IMR-90 (cell line): Measurements from ENCODE around the gene GRIFIN. TPM values are rescaled to one million over a fixed set of nuclear protein-coding genes. Genes with fewer than 3 reads are reported as not detected.

ENCODE experiments used
- ATAC-seq: fragments of 200-7000 bp; cut with Tn5 transposase; 2 replicates; pipeline ENCODE4 v1.9.1; 2020; ENCODE audit warnings: low read depth, mild to moderate bottlenecking, moderate library complexity
- BruUV-seq: library from RNA; stranded (reverse); fragments of 400-500 nt; replicated peaks from 2 replicates; lab custom pipeline; 2021; lab: Mats Ljungman, UMichigan
- CTCF ChIA-PET: fragments of 300-600 bp; formaldehyde crosslinking; extraction: SDS; loops from one replicate; lab custom pipeline; 2021; ENCODE audit warnings: antibody characterized with exemption; lab: Yijun Ruan, JAX
- POLR2A ChIA-PET: fragments of 300-600 bp; sonication (Branson Sonifier 250); formaldehyde crosslinking; loops from one replicate; lab custom pipeline; 2022; ENCODE audit warnings: antibody characterized with exemption; ENCODE audit not compliant: unreplicated experiment; lab: Charles Lee
- DNase-seq: peaks from one replicate; pipeline ENCODE4 v3.0.0; 2013
- H2AFZ ChIP-seq: replicated peaks from 2 replicates; pipeline ENCODE3; 2013; ENCODE audit warnings: low read length, mild to moderate bottlenecking; ENCODE audit not compliant: poor library complexity
- H2AK5ac ChIP-seq: 2 replicates; pipeline ENCODE4 v1.6.1; 2013; ENCODE audit warnings: low read depth, low read length, inconsistent platforms
- H2AK9ac ChIP-seq: replicated peaks from 2 replicates; pipeline ENCODE3; 2013; ENCODE audit warnings: mild to moderate bottlenecking, low read depth, low read length, moderate library complexity; ENCODE audit not compliant: poor library complexity
- H2BK120ac ChIP-seq: 2 replicates; pipeline ENCODE4 v1.6.1; 2013; ENCODE audit warnings: low read depth, low read length, inconsistent platforms
- H2BK15ac ChIP-seq: 3 replicates; pipeline ENCODE4 v1.6.1; 2013; ENCODE audit warnings: low read depth, low read length, inconsistent platforms
- H2BK20ac ChIP-seq: 2 replicates; pipeline ENCODE4 v1.6.1; 2013; ENCODE audit warnings: low read depth, mild to moderate bottlenecking, inconsistent platforms, low read length, moderate library complexity
- H2BK5ac ChIP-seq: 2 replicates; pipeline ENCODE4 v1.6.1; 2013; ENCODE audit warnings: mild to moderate bottlenecking, low read depth, low read length, inconsistent platforms; ENCODE audit not compliant: poor library complexity, severe bottlenecking
- H3K14ac ChIP-seq: replicated peaks from 2 replicates; pipeline ENCODE4 v1.6.1; 2013; ENCODE audit warnings: low read depth, low read length, inconsistent platforms
- H3K18ac ChIP-seq: 2 replicates; pipeline ENCODE4 v1.6.1; 2013; ENCODE audit warnings: low read depth, low read length, control low read depth
- H3K23ac ChIP-seq: 2 replicates; pipeline ENCODE4 v1.6.1; 2013; ENCODE audit warnings: low read depth, low read length, inconsistent platforms
- H3K27ac ChIP-seq: 2 replicates; pipeline ENCODE4 v1.5.1; 2013; ENCODE audit warnings: mild to moderate bottlenecking, control low read depth, low read length; ENCODE audit not compliant: insufficient read depth
- H3K27me3 ChIP-seq: 2 replicates; pipeline ENCODE4 v1.6.1; 2013; ENCODE audit warnings: low read length; ENCODE audit not compliant: control insufficient read depth, insufficient read depth
- H3K36me3 ChIP-seq: 2 replicates; pipeline ENCODE4 v1.6.1; 2013; ENCODE audit warnings: low read length, mixed read lengths; ENCODE audit not compliant: control insufficient read depth, insufficient read depth
- H3K4ac ChIP-seq: 2 replicates; pipeline ENCODE4 v1.6.1; 2013; ENCODE audit warnings: low read depth, low read length, inconsistent platforms
- H3K4me1 ChIP-seq: 2 replicates; pipeline ENCODE4 v1.6.1; 2013; ENCODE audit warnings: low read length, mixed read lengths; ENCODE audit not compliant: control insufficient read depth, insufficient read depth
- H3K4me2 ChIP-seq: 2 replicates; pipeline ENCODE4 v1.6.1; 2013; ENCODE audit warnings: low read depth, mild to moderate bottlenecking, control low read depth, low read length, moderate library complexity
- H3K4me3 ChIP-seq: 2 replicates; pipeline ENCODE4 v1.5.1; 2013; ENCODE audit warnings: low read depth, mild to moderate bottlenecking, control low read depth, low read length, moderate library complexity; ENCODE audit not compliant: insufficient read depth
- H3K56ac ChIP-seq: 2 replicates; pipeline ENCODE4 v1.6.1; 2013; ENCODE audit warnings: low read length, inconsistent platforms; ENCODE audit not compliant: insufficient read depth; ENCODE audit errors: extremely low read depth
- H3K79me1 ChIP-seq, 2 experiments: 2 replicates each; pipeline ENCODE4 v1.6.1; 2013; ENCODE audit warnings: low read length in 2 of 2, inconsistent platforms in 1 of 2, low read depth in 1 of 2
- H3K9ac ChIP-seq: 2 replicates; pipeline ENCODE4 v1.6.1; 2013; ENCODE audit warnings: low read depth, low read length, control low read depth
- H3K9me1 ChIP-seq: 2 replicates; pipeline ENCODE4 v1.6.1; 2013; ENCODE audit warnings: low read length, inconsistent platforms; ENCODE audit not compliant: insufficient read depth
- H3K9me3 ChIP-seq: 2 replicates; pipeline ENCODE4 v1.6.1; 2013; ENCODE audit warnings: low read length; ENCODE audit not compliant: control insufficient read depth, insufficient read depth
- H4K20me1 ChIP-seq: 2 replicates; pipeline ENCODE4 v1.6.1; 2013; ENCODE audit warnings: low read length, inconsistent platforms; ENCODE audit not compliant: insufficient read depth
- H4K5ac ChIP-seq: 2 replicates; pipeline ENCODE4 v1.6.1; 2013; ENCODE audit warnings: mild to moderate bottlenecking, low read depth, low read length, control low read depth
- H4K8ac ChIP-seq, 2 experiments: 2 replicates each; pipeline ENCODE4 v1.6.1; 2013; ENCODE audit warnings: low read depth in 2 of 2, low read length in 2 of 2, control low read depth in 1 of 2, inconsistent platforms in 1 of 2
- H4K91ac ChIP-seq: 2 replicates; pipeline ENCODE4 v1.6.1; 2013; ENCODE audit warnings: low read depth, low read length, inconsistent platforms; ENCODE audit not compliant: insufficient read depth
- BHLHE40 ChIP-seq: fragments of 150-350 bp; IDR thresholded peaks from 2 replicates; pipeline ENCODE4 v1.6.1; 2016; ENCODE audit warnings: mild to moderate bottlenecking, low read depth, low read length
- CEBPB ChIP-seq: IDR thresholded peaks from 2 replicates; pipeline ENCODE4 v1.6.1; 2012; ENCODE audit warnings: low read depth, low read length, improper control_type of control experiment
- CHD1 ChIP-seq: IDR thresholded peaks from 2 replicates; pipeline ENCODE4 v1.6.1; 2012; ENCODE audit warnings: low read depth, low read length, improper control_type of control experiment
- ELK1 ChIP-seq: fragments of 150-350 bp; IDR thresholded peaks from 2 replicates; pipeline ENCODE4 v1.6.1; 2016; ENCODE audit warnings: low read depth, mild to moderate bottlenecking, low read length, moderate library complexity, borderline replicate concordance
- FOS ChIP-seq: fragments of 150-350 bp; IDR thresholded peaks from 2 replicates; pipeline ENCODE4 v1.6.1; 2016; ENCODE audit warnings: low read depth, low read length
- MAFK ChIP-seq: IDR thresholded peaks from 2 replicates; pipeline ENCODE4 v1.6.1; 2012; ENCODE audit warnings: low read depth, low read length, improper control_type of control experiment
- MAZ ChIP-seq: IDR thresholded peaks from 2 replicates; pipeline ENCODE4 v1.6.1; 2012; ENCODE audit warnings: low read depth, mild to moderate bottlenecking, low read length, improper control_type of control experiment, moderate library complexity, borderline replicate concordance
- MXI1 ChIP-seq: IDR thresholded peaks from 2 replicates; pipeline ENCODE4 v1.6.1; 2012; ENCODE audit warnings: low read depth, mild to moderate bottlenecking, low read length, moderate library complexity, borderline replicate concordance
- NFE2L2 ChIP-seq: fragments of 150-350 bp; IDR thresholded peaks from 2 replicates; pipeline ENCODE4 v1.6.1; 2016; ENCODE audit warnings: low read depth, mild to moderate bottlenecking, low read length
- POLR2A ChIP-seq: IDR thresholded peaks from 2 replicates; pipeline ENCODE4 v1.6.1; 2012; ENCODE audit warnings: mild to moderate bottlenecking, low read depth, low read length
- RAD21 ChIP-seq: IDR thresholded peaks from 2 replicates; pipeline ENCODE4 v1.6.1; 2012; ENCODE audit warnings: low read length, improper control_type of control experiment
- RCOR1 ChIP-seq: IDR thresholded peaks from 2 replicates; pipeline ENCODE4 v1.6.1; 2012; ENCODE audit warnings: mild to moderate bottlenecking, low read length, improper control_type of control experiment; ENCODE audit not compliant: insufficient replicate concordance
- RFX5 ChIP-seq: IDR thresholded peaks from 2 replicates; pipeline ENCODE4 v1.8.0; 2012; ENCODE audit warnings: low read depth, mild to moderate bottlenecking, low read length, moderate library complexity
- SMC3 ChIP-seq: fragments of 150-350 bp; IDR thresholded peaks from 2 replicates; pipeline ENCODE4 v1.6.1; 2016; ENCODE audit warnings: low read depth, mild to moderate bottlenecking, antibody characterized with exemption, low read length, moderate library complexity
- USF2 ChIP-seq: fragments of 150-350 bp; IDR thresholded peaks from 2 replicates; pipeline ENCODE4 v1.6.1; 2017; ENCODE audit warnings: mild to moderate bottlenecking, antibody characterized with exemption, low read length, low read depth
- WGBS, 2 experiments: methylation state at CpG; one replicate each; pipeline versions ENCODE4 v1.1.5 to v1.1.7; 2013; ENCODE audit warnings: missing lambda C conversion rate in 2 of 2; ENCODE audit not compliant: insufficient read length in 1 of 2; ENCODE audit errors: extremely low coverage in 2 of 2; 5-methylcytosine and 5-hydroxymethylcytosine counted together
- dilution Hi-C: fragments of 300-500 bp; cut with HindIII; formaldehyde crosslinking; loops from one replicate; pipeline ENCODE4 v1.14.3; 2018; ENCODE audit warnings: low sequenced_read_pairs; ENCODE audit not compliant: unreplicated experiment
- in situ Hi-C: fragments of 300-500 bp; cut with MboI; formaldehyde crosslinking; loops from 3 replicates; pipeline ENCODE4 v1.14.3; 2019; ENCODE audit warnings: low sequenced_read_pairs, inconsistent platforms, mixed read lengths
- intact Hi-C: fragments of 100-400 bp; cut with micrococcal nuclease; formaldehyde crosslinking; loops from 2 replicates; pipeline ENCODE4 v1.10.0; 2022
- polyA plus RNA-seq, 3 experiments: library from polyadenylated mRNA; depleted of rRNA; stranded (reverse); fragments of >200 nt; gene quantifications; 2 replicates each; pipeline ENCODE4 v1.2.3, GENCODE V29; 2012; ENCODE audit warnings: low replicate concordance in 1 of 3
- total RNA-seq: library from RNA; depleted of rRNA; stranded (reverse); fragments of >200 nt; gene quantifications from 2 replicates; pipeline ENCODE4 v1.2.3, GENCODE V29; 2012

GRIFIN gene
- total and polyA plus RNA-seq, 2 of the 4 experiments (the other 2 are of a cell fraction): not detected

GRCh38 chr7:2503056-2503941 lies 27.1 kb upstream of the GRIFIN start (continued):
- TF ChIP-seq USF2: no peak

- no peak overlapping the region for H4K91ac ChIP-seq
- intact Hi-C loops (no loop called here), dilution Hi-C loops (no loop called here), in situ Hi-C loops (no loop called here)
- no peak overlapping the region for H2BK5ac ChIP-seq
- H2AK9ac ChIP-seq: no peak overlapping the region
- H3K4me2 ChIP-seq: no peak overlapping the region
- peaks cover 3% of the 10 kb centered on the region; the same call in 1 of the 2 replicates for H3K4me1 ChIP-seq
- no peaks in the 10 kb centered on the region for H3K36me3 ChIP-seq
- H3K4me3 ChIP-seq: no peak overlapping the region
- no peak overlapping the region for H3K23ac ChIP-seq
- no peak overlapping the region for H3K18ac ChIP-seq
- H3K9ac ChIP-seq: no peak overlapping the region
- H2AFZ ChIP-seq: no peak overlapping the region
- WGBS, 2 experiments: 40% methylated on average over 1 of the region's 13 CpGs; no CpG with 5 or more reads in 1 of the 2 experiments
- no peaks in the 10 kb centered on the region for H3K9me3 ChIP-seq
- no peak overlapping the region for H2AK5ac ChIP-seq
- H3K27ac ChIP-seq: no peak overlapping the region
- no TSS peak for BruUV-seq
- no peak overlapping the region for H3K4ac ChIP-seq
- H2BK15ac ChIP-seq: no peak overlapping the region
- H2BK20ac ChIP-seq: no peak overlapping the region
- H4K20me1 ChIP-seq: no peaks in the 10 kb centered on the region
- H3K56ac ChIP-seq: no peak overlapping the region
- no peak overlapping the region for H4K8ac ChIP-seq
- H3K79me1 ChIP-seq: no peaks in the 10 kb centered on the region
- no peak overlapping the region for H2BK120ac ChIP-seq
- peaks cover 5% of the 10 kb centered on the region; the same call in 1 of the 2 replicates for H3K27me3 ChIP-seq
- H3K14ac ChIP-seq: no peak overlapping the region
- no peak overlapping the region for H4K5ac ChIP-seq
- no peak for DNase-seq
- ChIA-PET CTCF (no interaction called here), POLR2A (no interaction called here)
- no peaks in the 10 kb centered on the region for H3K9me1 ChIP-seq
- no peak for ATAC-seq
- TF ChIP-seq SMC3 (no peak), RAD21 (no peak), BHLHE40 (no peak), POLR2A (no peak), MAZ (no peak), FOS (no peak), NFE2L2 (no peak), RCOR1 (no peak), ELK1 (no peak), CHD1 (no peak), MXI1 (no peak), CEBPB (no peak), MAFK (no peak), RFX5 (no peak)
These were observed 26.4 kb upstream of the GRIFIN start for GRCh38 chr7:2502647-2502966.
